GM19397 (cell line): ENCODE results near the gene PCYOX1L.

ENCODE experiments used
- ATAC-seq: cut with Tn5 transposase; IDR thresholded peaks from one replicate; pipeline ENCODE4 v1.9.1; 2021; ENCODE audit warnings: mild to moderate bottlenecking, moderate library complexity; ENCODE audit not compliant: unreplicated experiment

Gene PCYOX1L

DNA sequence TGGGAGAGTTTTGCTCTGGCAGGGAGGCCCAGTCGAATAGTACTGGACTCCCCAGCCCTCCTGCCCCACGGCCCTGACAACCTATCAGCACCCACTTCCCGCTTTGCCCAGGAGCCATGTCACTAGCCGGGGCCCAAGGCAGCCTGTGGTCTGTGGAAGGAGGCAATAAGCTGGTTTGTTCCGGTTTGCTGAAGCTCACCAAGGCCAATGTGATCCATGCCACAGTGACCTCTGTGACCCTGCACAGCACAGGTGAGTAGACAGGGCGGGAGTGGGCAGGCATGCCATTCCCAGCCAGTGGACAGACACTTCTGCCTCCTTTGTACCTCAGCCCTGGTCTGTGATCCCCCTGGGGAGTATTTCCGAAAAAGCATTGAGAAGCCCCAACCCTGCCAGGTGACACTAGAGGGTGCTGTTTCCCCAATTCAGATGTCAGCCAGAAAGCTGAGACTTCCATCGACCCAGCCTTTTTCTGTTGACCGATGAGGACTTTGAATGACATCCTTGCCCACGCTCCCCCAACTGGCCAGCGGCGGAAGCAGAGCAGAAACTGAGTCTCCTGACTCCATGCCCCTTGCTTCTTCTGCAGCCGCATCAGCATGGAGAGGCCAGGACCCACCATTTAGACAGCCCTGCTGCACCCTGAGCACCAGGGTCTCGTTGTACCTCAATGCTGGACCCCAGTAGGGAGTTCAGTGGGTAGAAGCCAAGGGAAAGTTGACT, 9.6 kb downstream of the PCYOX1L start:
- no peak for ATAC-seq

GRCh38 chr5:149367972-149368645, 10.3 kb downstream of the PCYOX1L start:
- no peak for ATAC-seq

DNA sequence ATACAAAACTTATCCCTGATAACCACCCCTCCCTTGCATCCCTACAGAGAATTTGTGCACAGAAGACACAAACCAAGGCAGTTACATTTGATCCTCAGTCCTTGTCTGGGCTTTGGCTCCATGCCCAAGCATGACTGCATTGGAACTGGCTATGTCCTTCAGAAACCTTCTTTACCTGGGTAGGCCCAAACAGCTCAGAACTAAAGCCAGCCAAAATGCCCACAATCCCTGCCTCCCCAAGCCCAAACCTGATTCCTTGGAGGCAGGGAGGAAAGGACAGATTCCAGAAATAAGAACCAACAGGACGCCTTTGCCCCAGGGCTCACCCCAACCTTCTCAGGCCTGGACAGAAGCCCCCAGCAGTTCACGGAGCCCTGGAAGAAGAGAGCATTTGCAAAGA, 13.0 kb downstream of the PCYOX1L start:
- ATAC-seq: no peak

GRCh38 chr5:149371296-149371962, 13.6 kb downstream of the PCYOX1L start:
- ATAC-seq: peak; percentile 68

DNA sequence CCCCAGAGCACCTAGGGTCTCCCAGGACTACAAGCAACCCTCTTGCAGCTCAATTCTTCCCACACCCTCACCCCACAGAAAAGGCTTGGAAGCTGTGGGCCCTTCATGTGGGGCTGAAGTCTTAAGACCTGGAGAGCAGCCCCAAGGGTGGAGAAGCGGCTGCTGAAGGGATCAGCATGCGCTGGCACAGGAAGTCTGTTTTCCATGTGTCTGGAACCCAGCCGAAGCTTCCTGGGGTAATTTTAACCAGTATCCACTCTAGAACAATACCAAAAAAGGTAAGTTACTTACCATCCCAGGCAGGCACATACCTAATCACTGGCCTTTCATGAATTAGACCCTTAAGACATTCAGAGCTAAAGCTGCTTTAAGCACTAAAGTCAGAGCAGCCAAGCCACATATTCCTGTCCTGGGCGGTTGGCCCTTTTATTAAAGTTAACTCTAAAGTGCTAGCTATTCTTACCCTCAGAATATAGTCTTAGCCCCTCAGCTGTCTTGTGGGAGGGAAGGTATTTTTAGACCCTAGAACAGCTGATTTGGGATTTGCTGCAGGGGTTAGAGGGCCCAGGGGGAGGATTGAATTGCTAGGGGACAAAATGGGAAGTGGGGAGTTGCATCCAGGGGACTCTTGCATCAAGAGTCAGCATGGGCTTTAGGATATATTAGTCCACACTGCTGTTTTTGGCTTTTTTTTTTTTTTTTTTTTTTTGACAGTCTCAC, 14.4 kb downstream of the PCYOX1L start:
- no peak for ATAC-seq

DNA sequence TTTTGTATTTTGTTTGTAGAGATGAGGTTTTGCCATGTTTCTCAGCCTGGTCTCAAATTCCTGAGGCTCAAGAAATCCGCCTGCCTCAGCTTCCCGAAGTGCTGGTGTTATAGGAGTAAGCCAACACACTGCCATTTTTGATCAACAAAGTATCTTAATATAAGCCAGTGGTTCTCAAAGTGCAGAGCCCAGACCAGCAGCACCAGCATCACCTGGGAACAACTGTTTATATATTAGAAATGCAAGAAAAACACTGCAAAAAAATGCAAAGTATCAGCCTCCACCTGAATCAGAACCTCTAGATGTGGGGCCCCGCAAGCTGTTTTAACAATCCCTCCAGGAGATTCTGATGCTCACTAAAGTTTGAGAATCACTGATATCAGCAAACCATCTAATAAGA, 15.1 kb downstream of the PCYOX1L start:
- ATAC-seq: no peak

DNA sequence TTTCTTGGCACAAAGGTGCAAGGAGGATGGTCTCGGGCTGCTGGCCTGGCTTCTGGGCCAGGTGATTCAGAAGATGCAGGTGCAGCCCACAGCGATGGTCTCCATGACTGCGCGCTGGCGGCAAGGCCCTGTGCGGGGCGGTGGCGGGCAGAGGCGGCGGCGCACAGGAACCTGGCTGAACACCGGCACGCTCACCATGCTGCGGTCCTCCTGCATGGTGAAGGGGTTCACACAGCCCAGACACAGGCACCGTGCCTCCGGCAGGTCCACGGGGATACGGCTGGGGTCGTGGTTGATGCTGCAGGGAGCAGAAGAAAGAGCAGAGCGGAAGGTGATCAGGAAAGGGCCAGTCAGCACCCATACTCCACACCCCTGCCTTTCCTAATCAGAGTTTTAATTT, 16.5 kb downstream of the PCYOX1L start:
- no peak for ATAC-seq

- ATAC-seq: no peak
Measured at GRCh38 chr5:149374801-149375200, 17.0 kb downstream of the PCYOX1L start.

- no peak for ATAC-seq
Measured at GRCh38 chr5:149375434-149375833, 17.6 kb downstream of the PCYOX1L start.

DNA sequence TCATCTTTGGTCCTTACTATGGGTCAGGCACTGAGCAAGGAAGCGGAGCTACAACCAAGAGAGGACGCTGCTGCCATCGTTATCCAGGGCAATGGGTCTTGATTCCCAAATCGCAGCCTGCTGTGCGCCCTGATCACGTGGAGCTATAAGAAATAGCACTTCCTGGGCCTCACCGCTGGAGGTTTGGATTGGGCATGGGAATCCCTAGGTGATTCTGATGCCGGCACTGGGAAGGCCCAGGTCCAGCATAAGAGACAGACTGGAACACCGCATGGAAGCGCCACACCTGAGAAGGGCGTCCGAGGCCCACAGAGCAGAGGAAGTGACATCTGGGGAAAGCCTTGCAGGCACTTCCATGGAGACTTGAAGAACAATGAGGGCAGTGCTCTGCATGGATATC, 18.3 kb downstream of the PCYOX1L start:
- no peak for ATAC-seq

- ATAC-seq: no peak
Measured at GRCh38 chr5:149376711-149377447, 19.0 kb downstream of the PCYOX1L start.

GRCh38 chr5:149378241-149378820, 20.5 kb downstream of the PCYOX1L start:
- no peak for ATAC-seq

- no peak for ATAC-seq
Measured at GRCh38 chr5:149379177-149379761, 21.4 kb downstream of the PCYOX1L start, which contains the start of gene IL17B. TSS of gene IL17B (minus strand) at chr5:149379292. CDS start at chr5:149379225, 67 bp downstream.

DNA sequence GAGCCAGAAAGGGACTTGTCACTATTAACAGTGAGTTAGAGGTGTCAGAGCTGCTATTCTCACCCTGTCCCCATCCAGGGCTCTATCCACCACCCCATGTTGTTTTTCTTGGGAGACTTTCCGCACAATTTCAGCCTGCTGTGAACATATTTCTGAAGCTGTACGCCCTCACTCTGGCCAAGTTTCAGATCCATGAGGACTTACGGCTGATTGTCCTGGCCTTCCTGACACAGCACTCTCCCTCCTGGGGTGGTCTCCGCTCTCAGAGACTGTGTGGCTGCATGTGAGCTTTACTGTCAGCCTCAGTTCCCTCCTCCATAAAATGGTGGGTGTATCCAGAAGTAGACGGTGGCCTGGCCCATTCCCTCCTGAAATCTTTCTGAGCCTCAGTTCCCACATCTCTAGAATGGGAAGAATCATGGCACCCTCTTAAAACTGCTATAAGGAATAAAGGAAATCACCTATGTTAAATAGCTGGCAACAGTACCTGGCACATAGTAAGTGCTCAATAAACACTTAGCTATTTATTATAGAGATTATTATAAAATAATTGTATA, 22.1 kb downstream of the PCYOX1L start:
- no peak for ATAC-seq

DNA sequence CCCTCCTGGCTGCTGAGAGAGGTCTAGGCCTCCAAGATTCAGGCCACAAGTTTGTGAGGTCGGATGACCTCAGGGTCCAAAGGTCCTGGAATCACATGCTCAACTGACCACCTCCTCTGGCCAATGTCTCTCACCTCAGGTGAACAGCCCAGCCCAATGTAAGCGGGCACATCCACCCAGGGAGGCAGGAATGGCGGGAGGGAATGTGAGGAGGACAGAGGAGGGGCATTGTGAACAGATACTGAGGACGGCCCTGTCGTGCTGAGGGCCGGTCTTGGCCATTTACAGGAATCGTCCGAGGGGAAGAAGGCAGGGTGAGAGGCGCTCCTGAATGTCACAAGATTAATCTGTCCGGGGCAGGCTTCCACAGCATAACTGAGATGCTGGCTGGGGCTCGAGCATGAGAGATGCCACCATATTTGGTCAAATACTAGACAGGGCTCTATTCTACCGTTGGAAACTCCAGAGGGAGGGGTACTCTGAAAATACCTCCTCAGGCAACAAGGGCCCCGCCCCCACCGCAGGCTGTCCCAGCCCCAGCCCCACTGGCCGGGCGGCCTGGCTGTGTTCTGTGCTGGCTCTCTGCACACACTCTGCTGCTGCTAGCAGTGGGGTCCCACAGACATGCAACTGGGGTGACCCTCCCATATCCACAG, 22.7 kb downstream of the PCYOX1L start:
- no peak for ATAC-seq

- peak; percentile 19 for ATAC-seq
Measured at GRCh38 chr5:149381261-149381985, 23.6 kb downstream of the PCYOX1L start.

DNA sequence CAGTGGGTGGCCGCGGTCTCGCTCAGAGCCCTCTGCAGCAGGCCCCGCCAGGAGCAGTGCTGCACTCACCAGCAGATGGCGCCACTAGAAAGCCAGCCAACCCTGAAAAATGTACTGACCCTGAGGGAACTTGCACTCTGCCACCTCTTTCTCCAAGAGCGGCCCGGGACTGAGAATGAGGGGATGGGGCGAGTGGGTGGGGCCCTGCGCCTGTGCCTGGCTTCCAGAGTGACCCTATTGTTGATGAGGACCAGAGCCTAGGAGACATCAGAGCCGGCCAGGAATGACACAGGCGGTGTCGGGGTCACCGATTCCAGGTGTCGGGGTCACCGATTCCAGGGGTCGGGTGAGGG, 24.1 kb downstream of the PCYOX1L start:
- peak; percentile 66 for ATAC-seq

- ATAC-seq: no peak
Measured at GRCh38 chr5:149382517-149383220, 24.8 kb downstream of the PCYOX1L start.
